ENCODE results near the gene CLMP.

The CLMP gene

GRCh38 chr11:123145661-123146060, 49.4 kb downstream of the CLMP start:
- ATAC-seq, result peak; percentile 79
- TF ChIP-seq CSRNP3 (CRISPR knock-in tag; IDR thresholded peaks at IDR 0.05) (no peak), TSHZ2 (CRISPR knock-in tag; IDR thresholded peaks at IDR 0.05) (peak; percentile 52; the same call in 1 of the 2 replicates), ZNF8 (CRISPR knock-in tag; IDR thresholded peaks at IDR 0.05) (0 out of 2 replicates have a peak, but pooled peaks have one; percentile 5), TCF4 (CRISPR knock-in tag; IDR thresholded peaks at IDR 0.05; ENCODE audit: borderline replicate concordance) (peak; percentile 68)

DNA sequence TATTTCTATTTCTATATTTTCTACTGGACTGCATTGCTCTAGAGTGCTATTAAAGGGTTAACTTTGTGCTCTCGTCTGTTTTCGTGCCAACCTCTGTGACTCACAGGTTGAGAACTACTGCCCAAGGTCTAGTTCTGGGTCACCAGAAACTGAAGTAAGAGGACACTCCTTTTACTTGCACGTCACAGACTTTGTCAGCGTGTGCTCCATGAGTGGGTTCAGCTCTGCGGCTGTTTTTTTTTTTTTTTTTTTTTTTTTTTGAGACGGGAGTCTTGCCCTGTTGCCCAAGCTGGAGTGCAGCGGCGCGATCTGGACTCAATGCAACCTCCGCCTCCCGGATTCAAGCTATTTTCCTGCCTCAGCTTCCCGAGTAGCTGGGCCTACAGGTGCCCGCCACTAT, 49.8 kb downstream of the CLMP start:
- TF ChIP-seq RARB (CRISPR knock-in tag; IDR thresholded peaks at IDR 0.05) (no peak), BACH2 (CRISPR knock-in tag; IDR thresholded peaks at IDR 0.05; ENCODE audit: borderline replicate concordance) (no peak), ARNTL (CRISPR knock-in tag; IDR thresholded peaks at IDR 0.05; ENCODE audit: borderline replicate concordance, low read depth) (no peak), CSRNP3 (CRISPR knock-in tag; IDR thresholded peaks at IDR 0.05) (no peak), ZNF565 (CRISPR knock-in tag; conservative IDR thresholded peaks at IDR 0.05; ENCODE audit: low read depth) (no peak), PATZ1 (CRISPR knock-in tag; IDR thresholded peaks at IDR 0.05; ENCODE audit: borderline replicate concordance) (no peak), ESRRG (CRISPR knock-in tag; IDR thresholded peaks at IDR 0.05) (no peak), TOX (CRISPR knock-in tag; IDR thresholded peaks at IDR 0.05; ENCODE audit: borderline replicate concordance) (no peak), TCF4 (CRISPR knock-in tag; IDR thresholded peaks at IDR 0.05; ENCODE audit: borderline replicate concordance) (no peak), OSR1 (CRISPR knock-in tag; IDR thresholded peaks at IDR 0.05) (no peak), SNAI2 (CRISPR knock-in tag; IDR thresholded peaks at IDR 0.05) (no peak), CREB5 (CRISPR knock-in tag; IDR thresholded peaks at IDR 0.05; ENCODE audit: low read depth) (no peak), ZFP3 (CRISPR knock-in tag; IDR thresholded peaks at IDR 0.05) (no peak), PPARA (CRISPR knock-in tag; IDR thresholded peaks at IDR 0.05; ENCODE audit: borderline replicate concordance) (no peak), ZNF8 (CRISPR knock-in tag; IDR thresholded peaks at IDR 0.05) (no peak)
- ATAC-seq, result peak; percentile 88

DNA sequence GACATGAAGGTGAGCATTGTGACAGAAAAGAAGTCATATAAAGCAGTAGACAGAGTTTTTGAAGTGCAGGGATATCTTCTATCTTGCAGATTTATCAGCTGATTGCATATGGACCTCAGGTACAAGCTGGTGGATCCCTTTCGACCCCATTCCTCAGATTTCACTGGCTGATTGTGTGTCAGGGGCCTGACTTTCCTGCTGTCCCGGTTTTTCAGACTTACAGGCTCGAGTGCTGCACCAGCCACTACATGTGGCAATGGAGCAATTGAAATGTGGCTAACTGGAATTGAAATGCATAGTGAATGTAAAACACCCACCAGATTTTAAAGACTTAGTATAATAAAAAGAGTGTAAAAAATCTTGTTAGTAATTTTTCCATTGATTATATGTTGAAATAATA, 50.3 kb downstream of the CLMP start:
- ATAC-seq, result no peak
- no peak for TF ChIP-seq RARB (CRISPR knock-in tag; IDR thresholded peaks at IDR 0.05)
- TF ChIP-seq TOX (CRISPR knock-in tag; IDR thresholded peaks at IDR 0.05; ENCODE audit: borderline replicate concordance), result no peak
- TF ChIP-seq CSDC2 (CRISPR knock-in tag; IDR thresholded peaks at IDR 0.05), result no peak
- no peak for TF ChIP-seq PATZ1 (CRISPR knock-in tag; IDR thresholded peaks at IDR 0.05; ENCODE audit: borderline replicate concordance)
- no peak for TF ChIP-seq SNAI2 (CRISPR knock-in tag; IDR thresholded peaks at IDR 0.05)
- TF ChIP-seq ZNF70 (CRISPR knock-in tag; IDR thresholded peaks at IDR 0.05), result no peak
- TF ChIP-seq, protein P1, sequence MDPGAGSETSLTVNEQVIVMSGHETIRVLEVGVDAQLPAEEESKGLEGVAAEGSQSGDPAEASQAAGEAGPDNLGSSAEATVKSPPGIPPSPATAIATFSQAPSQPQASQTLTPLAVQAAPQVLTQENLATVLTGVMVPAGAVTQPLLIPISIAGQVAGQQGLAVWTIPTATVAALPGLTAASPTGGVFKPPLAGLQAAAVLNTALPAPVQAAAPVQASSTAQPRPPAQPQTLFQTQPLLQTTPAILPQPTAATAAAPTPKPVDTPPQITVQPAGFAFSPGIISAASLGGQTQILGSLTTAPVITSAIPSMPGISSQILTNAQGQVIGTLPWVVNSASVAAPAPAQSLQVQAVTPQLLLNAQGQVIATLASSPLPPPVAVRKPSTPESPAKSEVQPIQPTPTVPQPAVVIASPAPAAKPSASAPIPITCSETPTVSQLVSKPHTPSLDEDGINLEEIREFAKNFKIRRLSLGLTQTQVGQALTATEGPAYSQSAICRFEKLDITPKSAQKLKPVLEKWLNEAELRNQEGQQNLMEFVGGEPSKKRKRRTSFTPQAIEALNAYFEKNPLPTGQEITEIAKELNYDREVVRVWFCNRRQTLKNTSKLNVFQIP (CRISPR knock-in tag; IDR thresholded peaks at IDR 0.05; ENCODE audit: borderline replicate concordance, low read depth), result no peak
- TF ChIP-seq ZC3H10 (CRISPR knock-in tag; IDR thresholded peaks at IDR 0.05), result no peak
- TF ChIP-seq ZNF8 (CRISPR knock-in tag; IDR thresholded peaks at IDR 0.05), result no peak
- no peak for TF ChIP-seq BACH2 (CRISPR knock-in tag; IDR thresholded peaks at IDR 0.05; ENCODE audit: borderline replicate concordance)
- no peak for TF ChIP-seq PPARA (CRISPR knock-in tag; IDR thresholded peaks at IDR 0.05; ENCODE audit: borderline replicate concordance)
- TF ChIP-seq ESRRG (CRISPR knock-in tag; IDR thresholded peaks at IDR 0.05), result no peak
- no peak for TF ChIP-seq ZFP30 (CRISPR knock-in tag; IDR thresholded peaks at IDR 0.05)
- TF ChIP-seq OSR1 (CRISPR knock-in tag; IDR thresholded peaks at IDR 0.05), result no peak
- TF ChIP-seq ZNF565 (CRISPR knock-in tag; conservative IDR thresholded peaks at IDR 0.05; ENCODE audit: low read depth), result no peak
- TF ChIP-seq ARNTL (CRISPR knock-in tag; IDR thresholded peaks at IDR 0.05; ENCODE audit: borderline replicate concordance, low read depth), result no peak
- TF ChIP-seq TCF4 (CRISPR knock-in tag; IDR thresholded peaks at IDR 0.05; ENCODE audit: borderline replicate concordance), result no peak
- no peak for TF ChIP-seq CREB5 (CRISPR knock-in tag; IDR thresholded peaks at IDR 0.05; ENCODE audit: low read depth)

Data from SK-N-SH treated with all-trans-retinoic acid at 6 μM for 48 hours (cell line).